ENCODE data around the gene MATN1.

MATN1 gene

DNA sequence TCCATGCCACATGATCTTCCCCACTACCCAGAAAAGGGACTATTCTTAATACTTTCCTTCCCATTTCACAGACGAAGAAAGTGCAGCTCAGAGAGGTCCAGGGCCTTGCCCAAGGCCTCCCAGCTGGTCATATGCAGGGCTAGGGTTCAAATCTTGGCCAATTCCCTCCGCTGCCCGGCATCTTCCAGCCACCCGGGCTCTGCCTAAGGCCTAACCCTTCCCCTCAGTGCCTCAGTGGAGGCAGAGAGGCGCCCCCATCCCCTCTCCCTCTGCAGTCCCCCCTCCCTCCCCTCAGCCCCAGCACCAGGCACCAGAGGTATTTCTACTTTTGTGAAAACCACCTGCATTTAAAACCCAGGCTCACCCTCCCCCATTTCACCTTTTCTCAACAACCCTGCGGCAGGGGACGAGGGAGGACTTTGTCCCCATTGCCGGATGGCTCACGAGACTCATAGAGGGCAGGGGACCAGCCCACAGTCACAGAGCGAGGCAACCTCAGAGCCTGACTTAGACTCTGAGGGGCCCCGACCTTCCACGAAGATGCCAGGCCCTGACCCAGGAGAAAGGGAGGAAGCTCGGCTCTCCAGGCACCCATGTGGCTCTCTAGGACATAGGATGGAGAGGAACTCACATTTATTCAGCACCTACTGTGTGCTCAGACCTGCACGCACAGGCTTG is 21.9 kb upstream of the MATN1 start:
- DNase-seq (ENCODE audit: low read depth, low spot score) = no peak

DNA sequence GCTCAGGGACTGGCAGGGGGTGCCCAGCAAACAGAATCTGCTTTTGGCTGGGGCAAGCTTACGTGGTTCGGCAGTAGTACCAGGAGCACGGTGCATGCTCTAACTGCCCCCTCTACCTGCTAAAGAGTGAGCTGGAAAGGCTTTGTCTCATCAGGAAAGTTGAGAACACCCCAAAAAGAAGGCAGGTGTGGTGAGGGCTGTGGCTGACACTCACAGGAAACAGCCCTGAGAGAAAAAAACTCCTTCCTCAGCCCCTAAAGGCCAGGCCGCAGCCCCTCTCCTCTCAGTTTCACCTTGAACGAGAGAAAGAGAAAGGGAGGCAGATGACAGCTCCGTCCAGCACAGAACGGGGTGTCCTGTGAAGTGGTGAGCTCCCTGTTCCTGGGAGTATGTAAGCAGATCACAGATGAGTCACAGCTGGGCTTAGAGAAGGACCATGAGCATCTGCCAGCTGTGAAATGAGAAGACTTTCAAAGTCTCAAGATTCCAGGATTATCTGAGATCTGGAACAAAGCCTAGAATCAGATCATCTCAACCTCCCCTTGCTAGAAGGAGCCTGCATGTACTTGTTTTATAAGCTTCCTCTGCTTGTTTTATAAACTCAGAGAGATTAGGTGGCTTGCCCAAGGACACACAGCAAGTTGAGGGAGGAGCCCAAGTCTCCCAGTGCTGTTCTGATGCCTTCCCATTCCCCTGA is 20.8 kb upstream of the MATN1 start:
- no peak for DNase-seq (ENCODE audit: low read depth, low spot score)

DNA sequence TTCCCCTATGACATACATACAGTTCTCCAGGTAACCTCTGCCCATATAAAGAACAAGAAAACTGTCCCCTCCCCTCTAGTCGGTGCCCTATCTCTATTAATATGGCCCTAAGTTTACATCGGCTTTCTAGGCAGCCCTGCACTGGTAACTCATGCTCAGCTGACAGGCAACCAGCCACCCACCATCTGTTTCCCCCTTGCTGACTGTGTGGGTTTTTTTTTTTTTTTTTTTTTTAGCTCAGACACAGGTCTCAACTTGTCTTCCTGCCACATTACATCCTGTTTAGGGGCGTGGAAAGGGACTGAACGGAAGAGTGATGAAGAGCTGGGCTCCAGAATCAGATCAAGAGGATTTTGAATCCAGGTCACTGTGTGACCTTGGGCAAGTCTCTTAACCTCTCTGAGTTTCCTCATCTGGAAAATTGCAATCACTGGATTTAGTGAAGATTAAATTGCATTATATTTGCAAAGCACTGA is 20.2 kb upstream of the MATN1 start:
- DNase-seq (ENCODE audit: low read depth, low spot score) = no peak

DNA sequence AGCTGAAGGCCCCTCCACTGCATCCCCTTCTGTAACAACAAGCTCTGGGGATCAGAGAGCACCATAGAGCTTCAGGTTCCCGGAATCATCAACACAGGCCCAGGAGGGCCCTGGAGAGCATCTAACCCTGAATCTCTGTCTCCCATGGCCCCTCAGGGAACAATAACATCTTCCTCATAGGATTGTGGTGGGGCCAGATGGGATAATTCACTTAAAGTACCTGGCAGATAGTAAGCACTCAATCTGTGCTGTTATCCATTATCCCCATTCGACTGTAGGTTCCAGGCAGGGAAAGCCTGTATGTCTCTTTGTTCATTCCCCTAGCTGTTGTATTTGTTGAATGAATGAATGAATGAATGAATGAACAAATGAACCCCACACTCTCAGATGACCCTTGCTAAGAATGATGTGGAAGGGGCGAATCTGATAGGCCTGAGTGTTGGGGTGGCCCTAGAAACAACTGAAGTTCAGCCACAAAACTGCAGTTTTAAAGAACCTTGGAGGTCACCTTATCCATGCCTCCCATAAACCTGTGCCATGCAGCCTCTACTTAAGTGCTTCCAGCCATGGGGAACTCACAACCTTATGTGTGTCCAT is 19.7 kb upstream of the MATN1 start:
- DNase-seq (ENCODE audit: low read depth, low spot score) = no peak

DNA sequence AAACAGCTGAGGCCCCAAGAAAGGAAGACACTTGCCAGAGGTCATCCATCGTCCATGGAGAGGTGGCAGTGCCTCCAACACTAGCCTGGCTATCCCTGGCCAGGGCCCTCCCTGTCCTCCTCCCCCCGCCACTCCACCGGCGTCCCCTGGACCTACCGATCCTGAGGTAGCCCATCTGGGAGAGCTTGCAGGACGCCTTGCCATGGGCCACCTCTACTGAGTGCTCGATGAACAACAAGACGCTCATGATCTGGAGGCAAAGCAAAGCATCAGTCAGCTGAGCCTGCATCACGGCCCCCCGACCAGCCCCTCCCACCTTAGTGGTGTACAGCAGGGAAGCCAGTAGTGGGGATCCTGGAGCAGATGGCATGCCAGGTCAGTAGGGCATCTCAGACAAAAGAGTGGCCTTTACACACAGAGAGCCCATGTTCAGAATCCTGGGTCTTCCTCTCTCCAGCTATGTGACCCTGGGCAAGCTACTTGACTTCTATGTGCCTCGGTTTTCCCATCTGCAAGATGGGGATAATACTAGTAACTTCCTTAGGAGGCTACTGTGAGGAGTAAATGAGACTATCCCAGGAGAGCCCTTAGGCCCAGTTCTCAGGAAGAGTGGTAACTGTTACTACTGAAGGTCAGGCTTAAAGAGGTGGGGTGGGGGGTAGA is 19.0 kb upstream of the MATN1 start:
- DNase-seq (ENCODE audit: low read depth, low spot score) = no peak

DNA sequence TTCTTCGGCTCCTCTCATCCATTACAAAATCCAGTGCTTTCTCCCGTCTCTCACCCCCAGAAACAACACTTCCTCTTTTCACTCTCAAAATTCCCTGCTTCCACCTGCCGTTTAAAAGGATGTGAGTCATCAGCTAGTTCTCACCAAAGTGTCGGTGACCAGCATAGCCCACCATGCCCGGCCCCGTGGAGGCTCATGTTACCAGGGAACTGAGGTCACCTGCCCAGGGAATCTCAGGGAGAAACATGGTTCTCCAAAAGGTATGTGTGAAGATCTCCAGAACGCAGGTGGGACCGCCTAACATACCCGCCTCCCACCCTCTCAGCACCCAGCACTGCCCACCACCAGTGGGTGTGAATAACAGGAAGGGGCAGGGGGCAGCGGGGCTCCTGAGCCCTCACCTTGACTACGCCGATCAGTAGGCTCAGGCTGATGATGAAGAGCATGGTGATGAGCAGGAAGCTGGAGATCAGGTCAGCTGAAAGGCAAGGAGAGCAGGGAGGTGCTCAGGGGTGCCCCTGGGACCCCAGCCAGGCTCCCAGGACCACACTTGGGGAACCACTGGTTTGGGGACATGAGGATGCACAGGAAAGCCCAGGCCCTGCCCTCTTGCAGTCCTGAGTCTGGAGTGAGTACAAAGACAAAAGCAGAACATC is 18.0 kb upstream of the MATN1 start:
- DNase-seq (ENCODE audit: low read depth, low spot score) = no peak

DNA sequence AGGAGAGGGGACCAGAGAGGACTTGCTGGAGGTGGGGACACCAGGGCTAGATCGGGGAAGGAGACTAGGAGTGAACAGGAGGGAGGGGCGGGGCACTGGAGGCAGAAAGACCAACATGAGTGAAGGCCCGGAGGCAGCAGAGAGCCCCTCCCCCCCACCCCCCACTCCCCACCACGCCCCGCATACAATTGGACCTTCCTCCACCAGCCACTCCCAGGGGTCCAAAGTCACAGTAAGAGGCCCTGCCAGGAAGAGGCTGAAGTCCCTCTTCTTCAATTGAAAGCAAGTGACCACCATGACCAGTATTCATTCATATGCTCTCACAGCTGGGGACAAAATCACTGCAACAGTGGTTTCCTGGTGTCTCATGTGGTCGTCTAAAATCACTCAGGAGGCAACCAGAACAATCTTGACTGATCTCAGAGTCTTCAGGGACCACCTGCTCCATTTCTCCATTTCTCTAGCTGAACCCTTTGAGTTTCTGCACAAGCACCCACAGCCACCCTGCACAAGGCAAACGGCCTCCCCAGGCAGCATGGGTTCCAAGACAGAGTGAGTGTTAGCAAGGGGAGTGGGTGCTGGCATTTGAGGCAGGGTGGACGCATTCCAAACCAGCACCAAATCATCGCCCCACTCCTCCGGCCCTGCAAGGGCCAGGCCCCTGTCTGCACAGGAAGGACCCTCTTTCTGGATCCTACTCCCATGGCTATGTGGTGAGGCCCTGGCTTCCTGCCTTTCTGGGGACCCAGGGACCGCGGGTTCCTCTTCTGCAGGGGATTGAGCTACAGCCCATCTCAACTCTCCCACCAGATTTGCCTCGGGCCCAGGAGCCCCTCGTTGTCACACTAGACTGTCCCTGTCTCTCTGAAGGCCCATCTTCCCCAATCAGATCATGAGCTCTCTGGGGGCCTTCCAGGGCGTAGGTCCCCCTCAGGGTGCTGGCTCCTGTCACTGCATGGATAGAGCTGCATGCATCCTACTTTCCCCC is 17.2 kb upstream of the MATN1 start:
- no peak for DNase-seq (ENCODE audit: low read depth, low spot score)

DNA sequence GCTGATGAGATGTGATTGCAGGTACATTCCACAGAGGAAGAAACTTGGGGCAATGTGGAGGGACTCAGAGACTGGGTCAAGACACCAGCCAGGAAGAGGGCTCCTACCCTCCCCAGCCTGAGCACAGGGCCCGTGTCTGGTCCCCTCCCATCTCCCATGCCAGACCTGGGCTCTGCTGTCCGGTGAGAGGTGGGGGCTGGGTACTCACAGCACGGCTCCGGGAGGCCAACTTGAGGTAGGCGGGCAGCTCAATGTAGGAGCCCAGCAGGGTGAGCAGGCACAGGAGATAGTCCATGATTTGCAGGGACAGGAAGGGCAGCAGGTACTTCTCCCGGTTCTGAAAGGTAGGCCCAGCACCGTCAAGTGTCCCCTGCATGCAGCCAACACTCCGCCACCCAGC is 16.2 kb upstream of the MATN1 start:
- DNase-seq (ENCODE audit: low read depth, low spot score) = no peak

DNA sequence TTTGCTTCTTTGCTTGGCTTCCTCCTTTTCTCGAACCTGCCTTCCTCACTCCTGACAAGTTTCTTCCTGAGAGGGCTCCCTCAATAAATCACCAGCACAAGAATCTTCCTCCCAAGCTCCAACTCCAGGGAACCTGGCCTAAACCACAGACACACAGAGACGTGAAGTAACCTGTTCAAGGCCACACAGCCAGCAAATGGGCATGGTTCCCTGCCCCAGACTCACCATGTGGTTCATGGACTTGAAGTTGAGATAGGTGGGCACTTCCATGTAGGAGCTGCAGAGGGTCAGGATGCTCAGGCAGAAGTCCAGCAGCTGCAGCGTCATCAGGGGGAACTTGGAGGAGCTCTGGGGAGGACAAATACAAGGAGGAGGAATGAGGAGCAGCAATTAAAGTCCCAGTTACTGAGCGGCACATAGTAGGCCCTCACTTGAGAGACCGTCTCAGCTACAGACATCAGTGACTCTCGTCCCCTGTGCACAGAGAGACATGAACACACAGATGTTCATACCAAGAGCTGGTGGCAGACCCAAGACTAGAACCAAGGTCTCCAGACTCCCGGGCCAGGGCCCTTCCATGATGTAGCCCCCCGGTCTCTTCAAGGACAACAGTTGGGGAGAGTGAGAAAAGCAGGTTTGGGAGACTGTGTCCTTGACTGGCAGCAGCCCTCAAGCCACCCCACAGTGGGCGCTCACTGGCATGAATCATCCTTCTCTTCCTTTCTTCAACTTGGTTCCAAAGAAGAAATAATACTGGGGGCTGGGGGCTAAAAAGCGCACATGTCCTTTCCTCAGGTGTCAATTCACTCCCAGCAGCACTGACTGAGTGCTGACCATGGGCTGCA is 15.6 kb upstream of the MATN1 start:
- DNase-seq (ENCODE audit: low read depth, low spot score) = no peak

DNA sequence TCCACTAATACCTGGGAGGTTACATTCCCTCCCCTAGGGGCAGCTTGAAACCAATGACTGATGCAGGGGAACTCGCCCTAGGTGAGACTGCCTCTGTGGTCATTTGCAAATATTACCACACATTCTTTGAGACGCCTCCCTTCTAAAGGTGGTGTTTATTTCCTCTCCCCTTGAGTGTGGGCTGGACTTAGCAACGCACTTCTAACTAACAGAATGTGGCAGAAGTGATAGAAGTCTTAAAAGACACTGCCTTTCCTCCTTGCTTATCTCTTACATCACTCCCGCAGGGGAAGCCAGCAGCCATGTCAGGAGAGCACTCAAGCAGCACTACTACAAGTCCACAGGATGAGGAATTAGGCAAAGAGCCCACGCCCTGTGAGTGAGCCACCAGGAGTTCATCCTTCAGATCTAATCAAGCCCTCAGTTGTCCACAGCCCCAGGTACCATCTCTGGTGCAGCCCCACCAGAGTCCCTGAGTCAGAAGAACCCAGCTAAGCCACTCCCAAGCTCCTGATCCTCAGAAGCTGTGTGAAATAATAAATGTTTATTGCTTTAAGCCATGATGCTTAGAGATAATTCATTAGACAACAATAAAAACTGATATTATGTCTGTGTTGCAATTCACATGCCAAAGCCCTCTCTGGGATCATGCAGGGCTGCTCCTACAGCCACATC is 14.8 kb upstream of the MATN1 start:
- DNase-seq (ENCODE audit: low read depth, low spot score) = no peak

DNA sequence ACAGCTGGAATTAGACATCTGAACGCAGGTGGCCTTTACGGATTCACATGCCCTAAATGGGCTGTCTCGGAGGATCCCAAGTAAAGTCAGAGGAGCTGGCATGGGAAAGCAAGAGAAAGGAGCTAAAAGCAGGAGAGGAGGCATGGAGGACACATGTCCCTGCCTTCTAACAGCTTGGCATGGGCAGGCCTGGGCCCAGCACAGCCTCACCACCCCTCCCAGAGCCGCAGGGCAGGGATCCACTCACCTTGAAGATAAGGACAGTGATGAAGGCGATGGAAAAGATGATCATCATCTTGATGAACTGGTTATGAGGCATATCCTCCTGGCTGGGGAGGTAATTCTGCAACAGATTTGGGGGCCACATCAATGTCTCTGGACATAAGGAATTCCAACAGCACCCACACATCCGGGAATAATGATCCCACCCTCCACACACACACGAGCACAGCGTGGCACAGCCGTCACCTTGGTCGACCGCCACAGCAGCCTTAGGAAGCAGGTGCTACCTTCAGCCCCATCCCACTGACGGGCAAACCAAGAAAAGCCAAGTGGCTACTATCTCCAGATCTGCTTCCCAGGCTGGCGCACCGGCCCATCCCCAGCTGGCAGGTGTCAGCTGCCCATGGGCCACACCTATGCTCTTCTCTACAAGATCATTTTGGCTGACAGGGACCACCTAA is 14.1 kb upstream of the MATN1 start:
- DNase-seq (ENCODE audit: low read depth, low spot score) = no peak

DNA sequence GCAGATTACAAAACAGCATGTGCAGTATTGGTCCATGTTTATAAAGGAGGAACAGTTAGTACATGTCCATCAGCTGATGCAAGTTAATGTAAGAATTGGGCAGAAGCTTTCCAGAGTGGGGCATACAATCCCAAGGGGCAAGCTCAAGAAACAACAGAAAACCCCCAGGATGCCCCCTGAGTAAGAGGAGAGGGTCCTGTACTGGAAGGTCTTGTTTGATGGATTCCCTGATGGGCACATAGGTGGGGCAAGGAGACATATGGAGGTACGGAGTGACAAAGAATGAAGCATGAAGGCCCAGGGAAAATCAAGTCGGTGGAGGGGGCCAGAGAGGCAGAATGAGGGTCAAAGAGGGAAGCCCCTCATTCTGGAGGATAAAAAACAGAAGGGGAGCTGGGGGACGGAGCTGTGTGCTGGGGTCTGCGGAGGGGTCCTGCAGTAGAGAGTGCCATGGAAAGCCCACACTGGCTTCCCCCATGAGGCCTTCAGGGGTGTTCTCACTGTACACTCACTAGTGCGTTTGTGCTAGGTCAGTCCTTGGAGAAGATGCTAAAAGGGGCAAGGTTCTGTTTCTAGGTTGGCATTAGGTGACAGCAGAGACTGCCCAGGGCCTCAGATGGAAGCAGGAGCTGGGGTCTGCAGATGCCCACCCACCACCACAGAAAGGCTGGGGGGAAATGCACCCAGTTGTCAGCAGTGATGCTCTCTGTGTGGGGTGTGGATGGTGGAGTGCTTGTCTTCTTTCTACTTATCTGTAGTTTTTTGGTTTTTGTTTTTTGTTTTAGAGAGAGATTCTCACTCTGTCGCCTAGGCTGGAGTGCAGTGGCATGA is 12.5 kb upstream of the MATN1 start:
- DNase-seq (ENCODE audit: low read depth, low spot score) = no peak

DNA sequence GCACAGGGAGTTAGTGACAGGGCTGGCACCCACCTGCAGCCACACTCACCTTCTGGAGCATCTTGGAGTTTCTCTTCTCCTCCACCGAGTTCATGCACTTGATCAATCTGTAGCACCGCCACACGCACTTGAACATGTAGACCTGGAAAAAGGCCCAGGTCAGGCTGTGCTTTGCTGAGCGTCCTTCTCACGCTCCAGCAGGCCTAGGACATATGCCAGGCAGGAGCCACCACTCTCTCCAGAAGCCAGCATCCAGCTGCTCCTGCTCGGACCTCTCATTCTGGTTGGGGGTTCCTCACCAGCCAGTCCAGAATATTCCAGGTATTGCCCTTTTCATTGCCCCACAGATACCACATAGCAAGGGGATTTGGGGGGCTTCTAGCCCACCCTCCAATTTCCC is 11.7 kb upstream of the MATN1 start:
- DNase-seq (ENCODE audit: low read depth, low spot score) = no peak

DNA sequence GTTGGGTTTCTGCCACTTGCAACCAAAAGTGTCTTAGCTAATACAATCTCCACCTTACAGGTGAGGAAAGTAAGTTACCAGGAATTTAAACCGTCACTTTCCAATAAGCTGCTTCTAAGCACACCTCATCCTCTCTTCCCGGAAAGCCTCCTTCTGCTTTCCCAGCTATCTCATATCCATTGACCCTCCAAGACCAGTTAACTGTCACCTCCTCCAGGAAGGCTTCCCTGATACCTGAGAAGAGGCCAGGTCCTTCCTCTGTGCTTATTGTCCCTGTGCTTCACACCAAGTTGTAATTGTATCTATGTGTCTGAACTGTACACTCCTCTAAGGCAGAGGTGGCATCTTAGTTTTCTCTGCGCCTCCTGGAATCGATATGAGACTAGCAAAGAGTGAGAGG is 11.2 kb upstream of the MATN1 start:
- no peak for DNase-seq (ENCODE audit: low read depth, low spot score)

DNA sequence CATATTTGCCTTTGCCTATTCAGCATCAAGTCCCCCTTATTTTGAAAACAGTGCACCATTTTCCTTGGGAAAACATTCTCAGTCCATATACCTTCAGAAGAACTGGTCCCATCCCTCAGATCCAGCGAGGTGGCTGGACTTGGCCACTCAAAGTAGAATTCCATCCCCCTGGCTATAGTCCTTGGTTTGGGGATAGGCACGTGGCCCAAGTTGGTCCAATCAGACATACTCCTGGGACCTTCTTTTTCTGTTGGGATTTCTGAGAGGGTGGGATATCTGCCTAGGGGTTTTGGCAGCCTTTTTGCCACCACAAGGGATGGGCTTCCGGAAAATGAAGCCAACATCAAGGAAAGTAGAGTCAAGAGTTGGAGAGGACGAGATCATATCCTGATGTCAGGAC is 10.7 kb upstream of the MATN1 start:
- DNase-seq (ENCODE audit: low read depth, low spot score) = no peak

DNA sequence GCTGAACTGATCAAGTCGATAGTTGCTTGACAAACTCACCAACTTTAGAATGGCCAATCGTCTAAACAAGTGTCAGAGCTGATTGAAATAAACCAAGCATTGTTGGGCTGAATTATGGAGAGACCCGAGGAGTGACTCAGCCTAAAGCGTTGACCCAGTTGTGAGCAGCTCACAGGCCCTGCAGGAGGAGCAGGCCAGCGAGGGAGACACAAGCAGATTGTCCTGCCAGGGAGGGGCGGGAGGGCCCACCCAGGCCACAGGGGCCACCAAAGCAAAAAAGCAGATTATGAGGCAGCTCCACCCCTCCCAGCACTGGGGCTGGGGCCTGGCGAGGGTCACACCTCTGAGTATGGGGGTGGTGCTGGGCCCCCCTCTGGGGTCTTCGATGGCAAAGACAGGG is 10.1 kb upstream of the MATN1 start:
- DNase-seq (ENCODE audit: low read depth, low spot score) = no peak

DNA sequence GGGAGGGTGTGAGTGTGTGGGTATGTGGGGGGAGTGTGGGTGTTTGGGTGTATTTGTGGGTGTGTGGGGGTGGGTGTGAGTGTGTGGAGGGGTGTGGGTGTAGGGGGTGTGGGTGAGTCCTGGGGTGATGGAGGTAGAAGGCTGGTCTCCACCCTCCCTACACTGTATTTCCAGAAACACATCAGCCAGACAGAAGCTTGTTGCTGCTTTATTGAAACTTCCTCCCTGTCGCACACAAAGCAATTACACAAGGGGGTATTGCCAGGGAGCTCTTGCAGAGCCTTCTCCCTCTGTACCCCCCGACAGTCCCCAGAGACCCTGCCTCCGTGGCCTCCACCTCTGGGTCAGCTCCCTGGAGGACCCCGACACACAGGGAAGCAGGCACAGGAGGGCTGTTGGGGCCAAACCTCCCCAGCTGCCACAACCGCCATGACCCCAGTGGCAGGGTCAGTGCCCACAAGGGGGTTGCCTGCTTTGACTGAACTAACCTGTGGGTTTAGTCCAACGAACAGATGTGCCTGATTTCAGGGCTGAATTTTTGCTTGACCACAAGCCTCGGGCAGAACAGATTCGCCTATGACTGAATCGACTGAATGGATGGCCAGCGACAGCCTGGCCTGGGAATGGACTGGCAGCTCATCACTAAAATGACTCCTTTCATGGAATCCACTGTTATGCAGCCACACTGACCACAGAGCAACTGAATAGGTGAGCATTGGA is 9.1 kb upstream of the MATN1 start:
- DNase-seq (ENCODE audit: low read depth, low spot score) = no peak

Measured in smooth muscle cell of the brain vasculature (primary cell).